Fibroblast of gingiva (primary cell): Measurements from ENCODE around the gene CNTN4.

Experiments
- DNase-seq: peaks from one replicate; pipeline ENCODE4 v3.0.0-alpha.2; 2011; ENCODE audit warnings: low read depth

The CNTN4 gene

DNA sequence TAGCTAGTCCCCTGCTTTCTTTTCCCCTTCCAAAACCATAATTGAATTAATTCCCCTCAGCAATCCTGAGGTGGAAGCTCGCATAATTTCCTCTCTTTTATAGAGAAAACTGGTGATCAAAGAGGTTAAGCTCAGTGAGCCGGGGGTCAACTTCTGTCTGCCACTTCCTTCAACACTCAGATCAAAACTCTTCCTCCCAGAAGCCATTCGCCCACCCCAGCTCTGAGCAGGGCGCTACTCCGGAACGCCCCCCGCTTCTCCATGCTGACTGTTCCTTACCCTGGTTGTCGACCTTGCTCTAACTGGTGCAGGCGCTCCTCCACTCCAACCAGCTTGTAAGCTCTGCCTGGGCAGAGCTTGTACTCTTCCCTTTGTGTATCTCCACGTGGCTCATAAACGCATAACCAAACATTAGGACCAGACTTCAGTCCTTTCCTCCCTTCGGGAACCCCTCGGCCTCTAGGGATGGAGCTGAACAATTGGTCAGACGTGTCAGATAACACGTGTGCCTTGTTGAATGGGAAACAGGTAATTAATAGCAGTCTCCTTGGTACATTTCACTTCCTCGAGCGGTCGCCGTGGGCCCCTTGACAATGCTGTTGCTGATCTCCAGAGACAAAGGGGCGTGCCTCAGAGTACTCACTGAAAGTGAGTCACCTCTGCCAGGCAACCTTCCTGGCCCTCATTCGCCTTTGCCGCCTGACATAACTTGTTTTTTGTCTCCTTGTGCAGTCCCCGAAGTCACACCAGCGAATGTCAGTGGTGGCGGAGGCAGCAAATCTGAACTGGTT lies 939.7 kb downstream of the CNTN4 start:
- DNase-seq: no peak

DNA sequence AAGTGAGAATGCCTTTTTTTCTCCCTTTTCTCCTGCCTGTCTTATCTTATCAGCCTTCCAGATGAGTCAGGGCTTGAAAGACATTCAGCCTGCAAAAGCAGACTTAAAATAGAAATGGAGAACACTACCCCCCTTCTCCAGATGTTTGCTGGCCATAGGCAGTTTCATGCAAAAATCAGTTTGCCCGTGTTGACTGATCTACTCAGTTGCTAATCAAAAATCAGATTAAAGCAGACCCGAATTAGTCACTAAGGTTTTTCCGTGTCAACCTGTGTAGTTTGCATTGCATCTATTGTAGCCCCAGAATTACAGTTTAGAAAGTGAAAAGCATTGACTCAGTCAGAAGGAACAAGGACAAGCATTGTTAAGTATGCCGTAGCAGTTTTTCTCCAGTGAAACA lies 955.3 kb downstream of the CNTN4 start:
- no peak for DNase-seq

DNA sequence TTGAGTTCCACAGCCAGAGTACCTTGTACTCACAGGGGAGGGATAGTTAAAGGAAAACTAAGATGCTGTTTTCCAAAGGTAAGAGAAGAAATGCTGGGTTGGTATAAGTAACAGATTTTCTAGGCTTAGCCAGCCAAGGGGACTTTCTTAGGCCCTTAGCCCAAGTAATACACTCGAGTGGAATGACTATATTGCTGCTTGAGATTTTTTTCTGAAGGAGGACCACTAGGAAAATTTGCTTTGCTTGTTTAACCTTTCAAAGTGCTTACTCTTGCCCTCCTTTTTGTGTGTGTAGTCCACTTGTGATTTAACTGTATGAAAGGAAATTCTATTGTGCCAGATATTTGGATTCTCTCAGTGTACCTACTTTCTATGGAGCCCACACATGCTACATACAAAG lies 961.0 kb downstream of the CNTN4 start:
- DNase-seq: no peak

GRCh38 chr3:3064297-3064696 lies 965.6 kb downstream of the CNTN4 start:
- no peak for DNase-seq

DNA sequence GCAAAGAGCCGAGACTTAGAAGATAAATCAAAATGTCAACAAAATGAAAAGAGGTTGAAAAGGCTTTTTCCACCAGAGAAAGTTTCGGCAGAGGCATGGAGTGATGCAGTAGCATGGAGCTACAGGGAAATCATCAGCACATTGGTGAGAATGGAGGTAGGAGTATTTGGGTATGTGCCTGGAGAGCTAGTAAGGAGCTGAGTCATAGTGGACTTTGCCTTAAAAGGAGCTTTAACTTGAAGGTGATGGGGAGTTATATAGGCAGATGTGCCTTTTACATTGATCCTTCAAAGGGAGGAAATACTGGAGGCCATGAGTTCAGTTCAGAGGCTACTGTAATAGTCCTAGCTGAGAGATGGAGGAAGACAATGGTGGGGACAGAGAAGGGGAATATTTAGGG lies 967.2 kb downstream of the CNTN4 start:
- DNase-seq: no peak

DNA sequence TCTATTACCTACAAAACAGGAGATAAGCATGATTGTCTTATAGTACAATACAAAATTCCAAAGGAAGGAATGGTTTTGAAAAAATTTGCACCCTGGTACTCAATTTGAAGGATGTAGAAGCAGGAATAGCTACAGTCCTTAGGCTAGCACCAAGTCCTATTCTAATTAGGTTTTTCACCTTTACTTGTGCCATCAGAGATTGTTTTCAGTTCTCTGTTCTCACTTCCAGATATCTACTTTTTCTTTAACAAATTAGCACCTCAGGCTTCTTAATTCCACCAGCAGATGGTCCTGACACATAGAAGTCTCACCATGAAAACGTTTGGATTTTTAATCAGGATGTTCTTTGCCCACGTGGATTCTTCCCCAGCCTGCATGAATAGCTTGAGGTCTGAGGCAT lies 967.7 kb downstream of the CNTN4 start:
- DNase-seq: no peak

DNA sequence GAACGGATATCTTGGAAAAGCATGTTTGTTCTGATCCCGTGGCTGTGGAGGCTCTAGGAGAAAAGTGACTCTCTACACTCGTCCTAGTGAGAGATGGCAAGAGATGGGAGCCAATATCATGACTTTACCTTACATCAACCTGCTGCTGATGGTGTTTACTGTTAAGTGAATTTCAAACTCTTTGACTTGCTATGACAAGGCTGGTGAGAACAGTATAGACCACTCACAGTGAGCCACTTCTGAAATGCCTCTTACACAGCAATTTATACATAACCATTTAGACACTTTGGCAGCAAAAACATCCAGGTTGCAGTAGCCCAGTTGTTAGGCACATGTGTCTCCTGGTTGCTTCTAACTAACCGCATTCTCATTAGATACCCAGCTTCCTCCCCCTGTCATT lies 968.2 kb downstream of the CNTN4 start:
- DNase-seq: no peak

DNA sequence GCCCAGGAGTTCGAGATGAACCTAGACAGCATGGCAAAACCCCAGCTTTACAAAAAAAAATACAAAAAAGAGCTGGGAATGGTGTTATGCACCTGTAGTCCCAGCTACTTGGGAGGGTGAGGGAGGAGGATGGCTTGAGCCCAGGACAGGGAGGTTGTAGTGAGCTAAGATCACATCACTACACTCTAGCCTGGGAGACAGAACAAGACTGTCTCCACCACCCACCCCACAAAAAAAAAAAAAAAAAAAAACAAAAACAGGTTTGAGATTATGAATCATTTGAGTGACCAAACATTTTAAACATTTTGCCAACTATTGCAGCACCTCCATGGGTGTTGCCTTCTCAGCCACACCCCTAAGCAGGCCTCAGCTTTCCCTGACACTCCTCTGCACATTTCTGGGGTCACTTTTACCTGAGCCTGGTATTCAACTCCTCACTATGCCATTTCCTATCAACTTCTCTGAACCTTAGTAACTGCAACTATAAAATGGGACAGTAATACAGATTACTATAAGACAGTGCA lies 969.8 kb downstream of the CNTN4 start:
- DNase-seq: no peak

GRCh38 chr3:3069723-3070122 lies 971.1 kb downstream of the CNTN4 start:
- DNase-seq: no peak

GRCh38 chr3:3071136-3071535 lies 972.5 kb downstream of the CNTN4 start:
- no peak for DNase-seq

DNA sequence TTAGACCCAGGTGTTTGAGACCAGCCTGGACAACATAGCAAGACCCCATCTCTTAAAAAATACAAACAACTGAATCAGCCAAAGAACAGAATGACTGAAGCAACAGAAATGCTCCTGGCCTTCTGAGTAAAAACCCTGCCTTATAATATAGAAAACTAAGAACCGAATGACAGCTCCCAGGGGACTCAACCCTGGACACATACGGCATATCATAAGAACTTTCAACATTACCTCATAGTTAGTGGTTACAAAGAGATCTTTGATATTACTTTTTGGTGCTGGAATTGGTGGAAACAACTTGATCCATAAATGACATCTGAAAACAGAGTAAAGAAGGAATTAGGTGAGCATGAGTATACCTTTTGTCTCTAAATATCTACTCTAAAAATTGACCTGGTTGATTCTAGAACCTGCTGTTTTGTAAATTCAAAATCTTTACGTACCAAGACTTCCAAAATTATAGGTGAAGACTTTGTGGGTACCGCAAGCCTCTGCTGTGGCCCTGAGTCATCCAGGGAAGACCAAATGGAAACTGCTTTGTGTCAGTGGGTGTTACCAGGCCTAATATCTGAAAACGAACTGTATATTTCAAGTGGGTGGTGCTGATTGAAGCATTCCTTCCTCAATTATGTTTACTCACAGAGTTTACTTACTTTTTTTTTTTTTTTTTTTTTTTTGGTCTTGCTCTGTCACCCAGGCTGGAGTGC lies 976.0 kb downstream of the CNTN4 start:
- no peak for DNase-seq

- no peak for DNase-seq
These were observed 981.6 kb downstream of the CNTN4 start for GRCh38 chr3:3080309-3080708.

DNA sequence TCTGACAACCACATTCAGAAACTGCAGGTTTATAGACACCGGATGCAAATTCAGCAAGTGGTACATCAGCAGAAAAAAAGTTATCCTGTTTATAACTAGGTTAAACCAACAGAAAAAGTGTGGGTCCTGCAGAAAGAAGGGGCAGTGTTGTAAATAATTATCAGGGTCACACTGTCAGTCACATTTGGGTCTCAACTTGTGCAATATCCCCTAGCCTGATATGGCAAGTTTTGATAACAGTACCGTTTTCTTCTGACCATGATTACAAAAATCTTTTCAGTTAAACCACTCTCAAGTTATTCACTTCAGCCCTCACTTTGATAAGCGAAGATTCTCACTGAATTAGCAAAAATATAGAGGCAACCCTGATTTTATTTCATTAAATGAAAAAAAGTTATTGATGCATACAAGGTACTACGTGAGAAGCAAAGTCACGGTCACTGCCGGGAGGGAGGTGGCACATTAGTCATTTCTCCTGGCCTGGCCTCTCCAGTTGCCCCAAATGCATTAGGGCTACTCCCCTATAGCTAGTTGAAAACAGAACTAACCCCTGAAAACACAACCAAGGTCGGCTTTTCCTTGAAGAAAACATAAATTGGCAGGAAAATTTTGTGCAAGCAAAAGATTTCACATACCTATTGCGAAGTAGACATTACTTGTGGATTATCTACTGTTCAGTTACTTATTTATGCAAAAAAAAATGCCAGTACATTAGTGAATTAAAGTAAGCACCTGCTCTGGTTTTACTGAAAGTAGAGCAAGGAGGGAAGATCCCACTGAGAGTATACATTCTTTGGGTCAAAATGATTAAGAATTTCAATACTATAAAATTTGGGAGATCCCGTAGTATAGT lies 982.9 kb downstream of the CNTN4 start:
- no peak for DNase-seq

GRCh38 chr3:3082234-3082924 lies 983.7 kb downstream of the CNTN4 start:
- DNase-seq: no peak

DNA sequence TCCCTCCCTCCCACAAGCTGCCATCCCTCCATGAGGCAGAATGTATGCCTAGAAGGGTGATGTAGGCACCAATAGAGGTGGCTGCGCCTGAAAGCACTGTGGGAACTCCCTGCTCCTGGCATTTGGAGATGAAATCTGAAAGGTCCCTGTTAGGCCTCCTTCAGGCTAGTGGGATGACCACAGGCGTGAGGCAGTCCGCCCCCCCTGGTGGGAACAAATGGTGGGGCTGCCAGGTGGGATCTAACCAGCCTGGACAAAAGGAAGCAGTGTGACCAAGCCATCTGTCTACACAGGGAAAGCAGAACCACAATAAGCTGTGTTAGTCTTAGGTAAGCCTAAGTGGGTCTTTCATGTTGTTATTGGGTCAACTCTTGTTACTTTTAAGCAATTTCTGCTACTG lies 986.2 kb downstream of the CNTN4 start:
- no peak for DNase-seq

DNA sequence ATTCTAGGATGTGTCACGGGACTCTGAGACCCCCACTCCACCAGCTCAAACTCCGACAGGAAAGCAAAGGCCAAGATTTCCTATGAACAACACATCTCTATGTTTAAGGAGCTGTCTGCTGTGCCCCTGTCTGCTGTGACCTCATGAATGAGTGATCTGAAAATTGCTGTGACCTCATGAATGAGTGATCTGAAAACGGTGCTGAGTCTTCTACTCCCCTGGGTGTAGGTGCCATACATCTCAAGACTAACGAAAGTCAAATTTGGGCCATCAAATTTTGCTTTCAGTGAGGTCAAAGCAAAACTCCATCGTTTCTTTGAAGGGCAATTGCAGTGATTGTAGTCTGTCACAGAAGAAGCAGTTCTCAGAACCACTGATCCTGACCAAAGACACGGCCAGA lies 987.1 kb downstream of the CNTN4 start:
- DNase-seq: no peak

- DNase-seq: no peak
These were observed 987.6 kb downstream of the CNTN4 start for GRCh38 chr3:3086239-3086638.

- no peak for DNase-seq
These were observed 988.6 kb downstream of the CNTN4 start for GRCh38 chr3:3087279-3087678.

GRCh38 chr3:3087716-3088465 lies 989.2 kb downstream of the CNTN4 start:
- no peak for DNase-seq

GRCh38 chr3:3089017-3089416 lies 990.4 kb downstream of the CNTN4 start:
- no peak for DNase-seq

DNA sequence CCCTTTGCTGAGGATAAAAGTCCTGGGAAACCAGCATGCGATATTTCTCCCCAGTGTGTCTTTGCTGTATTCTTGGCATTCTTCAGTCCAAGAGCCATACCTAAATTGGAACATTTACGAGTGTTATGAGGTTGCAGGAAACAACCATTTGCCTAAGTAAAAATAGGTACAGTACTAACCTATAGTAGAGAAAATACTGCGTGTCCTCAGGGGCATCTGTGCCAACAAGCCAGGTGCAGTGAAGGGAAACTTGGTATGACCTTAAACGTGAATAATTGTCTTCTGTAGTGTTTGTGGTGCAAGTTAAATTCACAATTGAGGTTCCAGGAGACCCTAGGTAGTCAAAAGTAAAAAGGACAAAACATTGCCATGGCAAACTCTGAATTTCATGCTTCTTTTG lies 999.3 kb downstream of the CNTN4 start:
- DNase-seq: no peak
